AML-193 (cell line): ENCODE results near the gene FLOT1.
"Not testable (repeated sequence)": the region's sequence is repeated elsewhere in the genome, so short reads cannot be mapped to it uniquely, and the experiment has no call there.

ENCODE experiments used
- DNase-seq, 2 experiments: peaks; one replicate each; lab custom pipeline; 2025; lab: John Stamatoyannopoulos, UW

FLOT1 gene

GRCh38 chr6:30747300-30747687 lies 4.8 kb upstream of the FLOT1 start:
- no peak for DNase-seq

GRCh38 chr6:30744054-30744805 lies 1.7 kb upstream of the FLOT1 start, which contains the start of gene IER3:
TSS of gene IER3 (minus strand) at chr6:30744547. CDS start at chr6:30744518, 29 bp downstream.
- peak; percentile 45 to 58 for DNase-seq

GRCh38 chr6:30743099-30744053 lies 889 bp upstream of the FLOT1 start:
- no peak for DNase-seq

- DNase-seq, result no peak
These were observed 635 bp downstream of the FLOT1 start for GRCh38 chr6:30741789-30742315.

- no peak for DNase-seq
These were observed 1.3 kb downstream of the FLOT1 start for GRCh38 chr6:30741063-30741779.

GRCh38 chr6:30740540-30740870 lies 2.0 kb downstream of the FLOT1 start:
- no peak for DNase-seq

- no peak for DNase-seq
These were observed 4.0 kb downstream of the FLOT1 start for GRCh38 chr6:30738532-30738931.

GRCh38 chr6:30735668-30736314 lies 6.7 kb downstream of the FLOT1 start:
- no peak for DNase-seq

- DNase-seq, result no peak
These were observed 10.1 kb downstream of the FLOT1 start for GRCh38 chr6:30732237-30732943.

- peak; percentile 21 for DNase-seq
These were observed 11.7 kb downstream of the FLOT1 start for GRCh38 chr6:30730601-30731435.

- DNase-seq, result peak in 1 of 2 experiments; percentile 40
These were observed 14.4 kb downstream of the FLOT1 start for GRCh38 chr6:30727920-30728553.

- DNase-seq, result no peak
These were observed 15.7 kb downstream of the FLOT1 start for GRCh38 chr6:30726506-30727413.

GRCh38 chr6:30725713-30726505 lies 16.6 kb downstream of the FLOT1 start:
- no peak for DNase-seq

GRCh38 chr6:30724906-30725667 lies 17.4 kb downstream of the FLOT1 start:
- DNase-seq, result no peak

GRCh38 chr6:30723843-30724741 lies 18.4 kb downstream of the FLOT1 start:
- DNase-seq, result not testable (repeated sequence)
